ENCODE measurements around the gene RSPH3.

GRCh38 chr6:158938811-158939254 lies 61.2 kb downstream of the RSPH3 start:
- TF ChIP-seq YY1 (IDR thresholded peaks at IDR 0.05; ENCODE audit: low read depth) (no peak), POLR2AphosphoS5 (IDR thresholded peaks at IDR 0.05; ENCODE audit: low read depth, low read length) (no peak), TAF1 (IDR thresholded peaks at IDR 0.05; ENCODE audit: borderline replicate concordance, low read depth, low read length) (no peak), CTCF (IDR thresholded peaks at IDR 0.05) (no peak), EZH2phosphoT487 (IDR thresholded peaks at IDR 0.05; ENCODE audit: borderline replicate concordance, low read depth) (no peak)

Measured in SK-N-SH (cell line).